NCI-H1930 (cell line): ENCODE measurements around the gene EFL1.
"Not testable (repeated sequence)": the region's sequence is repeated elsewhere in the genome, so short reads cannot be mapped to it uniquely, and the experiment has no call there.

Experiments used
- DNase-seq, 2 experiments: peaks; one replicate each; lab custom pipeline; 2025; lab: John Stamatoyannopoulos, UW

The EFL1 gene

DNA sequence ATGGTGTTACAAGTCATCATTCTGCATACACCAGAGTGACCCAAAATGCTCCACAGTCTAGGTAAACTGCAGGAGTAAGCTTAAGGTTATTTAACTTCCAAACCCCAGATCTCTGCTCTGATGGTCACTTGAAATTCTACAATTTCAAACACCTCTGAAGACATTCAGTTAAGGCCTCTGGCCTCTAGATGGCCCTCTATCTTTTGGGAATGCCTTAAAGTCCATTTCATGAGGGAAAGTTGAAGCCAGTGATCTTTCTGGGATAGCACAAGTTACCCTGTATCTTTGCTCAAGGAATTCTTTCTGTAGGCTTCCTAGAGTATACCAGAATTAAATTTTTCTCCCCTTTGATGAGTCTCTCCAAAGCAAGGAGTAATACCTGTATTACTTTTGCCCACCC lies 18.7 kb upstream of the EFL1 start:
- DNase-seq: not testable (repeated sequence)

DNA sequence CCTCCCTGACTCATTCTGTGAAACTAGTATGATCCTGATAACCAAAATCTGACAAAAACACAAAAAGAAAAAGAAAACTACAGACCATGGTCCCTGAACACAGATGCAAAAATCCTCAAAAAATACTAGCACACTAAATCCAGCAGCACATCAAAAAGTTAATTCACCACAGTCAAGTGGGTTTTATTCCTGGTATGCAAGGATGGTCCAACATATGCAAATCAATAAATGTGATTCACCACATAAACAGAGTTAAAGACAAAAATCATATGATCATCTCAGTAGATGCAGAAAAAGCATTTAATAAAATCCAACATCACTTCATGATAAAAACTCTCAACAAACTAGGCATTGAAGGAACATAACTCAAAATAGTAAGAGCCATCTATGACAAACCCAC lies 12.9 kb upstream of the EFL1 start:
- DNase-seq: no peak

DNA sequence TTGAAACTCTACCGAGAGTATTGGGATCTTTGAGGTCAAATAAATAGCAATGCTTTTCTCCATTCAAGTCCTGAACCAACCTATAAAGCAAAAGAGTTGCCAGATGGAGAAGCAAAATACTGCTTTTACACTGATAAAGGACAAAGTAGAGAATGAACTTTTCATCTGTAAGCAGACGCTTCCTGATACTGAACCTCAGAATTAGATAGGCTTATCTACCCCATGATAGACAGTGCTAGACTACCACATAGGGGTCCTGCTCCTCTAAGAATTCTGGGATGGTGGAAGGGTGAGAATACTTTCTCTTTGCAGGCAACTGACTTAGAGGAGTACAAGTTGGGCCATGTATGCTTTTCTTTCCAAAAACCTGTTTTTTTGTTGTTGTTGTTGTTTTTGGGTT lies 9.6 kb upstream of the EFL1 start:
- DNase-seq: no peak

DNA sequence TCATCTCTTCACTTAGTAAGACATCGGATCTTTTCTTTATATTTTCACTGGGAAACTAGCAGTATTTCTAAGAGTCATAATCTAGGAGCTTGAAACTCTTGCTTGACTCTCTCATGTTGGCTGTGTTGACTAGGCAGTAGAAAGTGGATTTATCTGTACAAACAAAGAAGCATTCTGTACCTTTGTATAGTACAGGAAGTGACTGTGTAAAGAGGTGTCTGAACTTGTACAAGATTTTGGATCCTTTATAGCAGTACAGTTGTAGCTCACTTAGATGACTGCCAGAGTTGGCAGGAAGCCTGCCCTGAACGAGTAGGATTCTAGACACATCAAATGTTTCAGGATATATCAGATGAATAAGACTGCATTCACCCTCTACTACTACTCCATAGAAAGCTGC lies 5.9 kb upstream of the EFL1 start:
- DNase-seq: not testable (repeated sequence)

DNA sequence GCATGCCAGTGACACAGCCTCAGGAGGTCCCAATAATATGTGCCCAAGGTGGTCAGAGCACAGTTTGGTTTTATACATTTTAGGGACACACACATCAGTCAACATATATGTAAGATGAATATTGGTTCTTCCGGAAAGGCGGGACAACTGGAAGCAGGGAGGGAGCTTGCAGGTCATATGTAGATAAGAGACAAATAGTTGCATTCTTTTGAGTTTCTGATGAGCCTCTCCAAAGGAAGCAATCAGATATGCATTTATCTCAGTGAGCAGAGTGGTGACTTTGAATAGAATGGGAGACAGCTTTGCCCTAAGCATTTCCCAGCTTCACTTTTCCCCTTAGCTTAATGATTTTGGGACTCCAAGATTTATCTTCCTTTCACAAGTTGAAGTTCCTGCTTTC lies 4.6 kb upstream of the EFL1 start:
- DNase-seq: not testable (repeated sequence)

DNA sequence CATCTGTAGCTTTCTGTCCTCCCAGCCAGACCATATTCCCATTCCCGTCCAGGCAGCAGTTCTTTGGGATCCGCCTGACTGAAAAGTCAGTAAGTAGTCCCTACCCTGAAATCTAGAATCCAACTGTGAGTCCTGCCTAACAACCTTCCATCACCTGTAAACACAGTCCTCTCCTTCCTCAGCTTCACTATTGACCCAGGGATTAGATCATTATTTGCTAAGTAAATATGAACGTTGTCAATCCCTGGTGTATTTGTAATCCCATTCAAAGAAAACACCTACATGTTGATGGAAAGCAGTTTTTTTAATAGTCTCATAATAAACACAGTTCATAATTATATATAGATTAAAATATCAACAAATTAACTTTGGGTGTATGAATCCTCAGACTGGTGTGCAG lies 816 bp upstream of the EFL1 start:
- peak; percentile 20 to 34 for DNase-seq

DNA sequence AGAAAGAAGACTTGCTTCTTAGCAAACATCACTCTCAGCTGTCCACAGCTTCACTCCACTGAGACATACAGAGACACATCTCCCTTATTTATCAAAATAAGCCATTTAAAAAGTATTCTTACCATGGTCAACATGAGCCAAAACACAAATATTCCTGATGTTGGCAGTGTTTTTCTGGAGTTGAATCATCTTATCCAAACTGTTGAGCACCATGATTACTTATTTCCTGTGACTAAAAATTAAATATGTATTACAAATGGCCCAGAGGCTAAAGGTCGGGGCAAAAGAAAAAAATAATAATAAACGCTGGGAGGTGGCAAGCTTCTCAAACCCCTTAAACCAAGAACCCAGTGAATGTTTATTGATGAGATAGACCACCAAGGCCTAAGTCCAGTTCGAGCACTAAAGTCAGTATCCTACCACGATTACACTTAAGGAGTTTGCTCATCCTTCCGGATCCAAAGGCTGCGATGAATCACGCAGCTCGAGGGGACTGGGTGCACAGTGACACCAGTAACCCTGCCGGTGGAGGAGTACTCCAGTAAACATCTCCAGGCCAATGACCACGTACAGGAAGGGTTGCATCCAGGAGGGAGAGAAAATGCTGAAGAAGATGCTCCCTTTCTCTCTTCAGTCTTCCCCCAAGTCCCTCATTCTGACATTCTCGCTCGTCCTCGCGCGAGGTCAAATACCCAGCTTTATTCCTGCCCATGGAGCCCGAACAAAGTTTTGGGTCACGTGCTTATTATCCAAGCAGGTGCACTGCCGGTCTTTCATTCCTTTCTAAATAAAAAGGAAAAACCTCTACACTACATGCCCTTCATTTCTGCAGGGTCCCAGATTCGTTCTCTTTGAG lies 740 bp downstream of the EFL1 start:
- not testable (repeated sequence) for DNase-seq

DNA sequence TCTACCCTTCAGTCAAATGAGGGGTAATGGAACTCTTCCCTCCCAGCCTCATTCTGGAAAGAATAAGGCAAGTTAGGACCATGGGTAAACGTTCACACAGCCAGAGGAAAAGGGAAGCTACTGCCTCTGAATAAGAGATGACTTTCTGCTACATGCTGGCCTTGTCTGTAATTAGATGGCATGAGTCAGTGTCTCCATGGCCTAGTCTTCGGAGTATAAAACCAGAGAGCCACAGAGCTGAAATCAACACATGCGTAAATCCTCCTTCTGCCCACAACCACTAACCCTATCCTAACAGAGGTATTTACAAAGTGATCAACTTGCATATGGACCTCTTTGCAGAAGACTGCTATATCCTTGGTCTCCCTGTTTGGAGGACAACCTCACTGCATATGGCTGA lies 14.3 kb downstream of the EFL1 start:
- DNase-seq: not testable (repeated sequence)

DNA sequence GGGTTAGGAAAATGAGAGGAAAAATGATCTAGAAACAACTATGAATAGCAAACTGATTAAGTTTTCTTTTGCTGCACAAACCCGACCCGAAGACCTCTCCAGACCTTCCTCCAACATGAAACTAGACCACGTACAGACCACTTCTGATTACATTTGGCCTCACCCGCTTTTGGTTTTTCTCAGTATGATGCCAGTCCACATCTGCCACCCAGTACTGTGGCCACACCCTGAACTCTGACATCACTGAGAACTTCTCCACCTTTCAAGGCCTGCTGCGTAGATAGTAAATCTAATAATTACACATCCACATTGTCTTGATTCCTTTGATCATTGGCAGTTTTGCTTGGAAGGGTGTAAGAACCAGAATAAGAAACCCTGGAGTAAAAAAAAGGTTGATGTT lies 16.6 kb downstream of the EFL1 start:
- DNase-seq: not testable (repeated sequence)

DNA sequence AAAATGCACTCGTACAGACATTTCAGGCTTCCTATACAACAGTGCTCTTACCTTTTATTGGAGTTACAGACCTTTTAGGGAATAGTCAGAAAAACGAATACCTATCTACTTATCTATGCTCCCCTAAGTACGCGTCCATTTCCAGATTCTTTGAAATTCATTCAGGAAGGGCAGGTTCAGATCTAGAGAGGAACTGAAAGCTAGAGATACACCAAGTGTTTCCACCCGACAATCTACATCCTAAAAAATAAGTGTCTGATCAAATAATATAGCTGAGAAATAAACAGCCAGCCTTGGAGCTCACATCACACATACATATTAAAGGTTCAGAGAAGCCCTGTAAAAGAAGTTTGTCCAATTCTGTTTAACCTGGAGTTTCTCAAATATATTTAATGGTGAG lies 18.9 kb downstream of the EFL1 start:
- DNase-seq: not testable (repeated sequence)

DNA sequence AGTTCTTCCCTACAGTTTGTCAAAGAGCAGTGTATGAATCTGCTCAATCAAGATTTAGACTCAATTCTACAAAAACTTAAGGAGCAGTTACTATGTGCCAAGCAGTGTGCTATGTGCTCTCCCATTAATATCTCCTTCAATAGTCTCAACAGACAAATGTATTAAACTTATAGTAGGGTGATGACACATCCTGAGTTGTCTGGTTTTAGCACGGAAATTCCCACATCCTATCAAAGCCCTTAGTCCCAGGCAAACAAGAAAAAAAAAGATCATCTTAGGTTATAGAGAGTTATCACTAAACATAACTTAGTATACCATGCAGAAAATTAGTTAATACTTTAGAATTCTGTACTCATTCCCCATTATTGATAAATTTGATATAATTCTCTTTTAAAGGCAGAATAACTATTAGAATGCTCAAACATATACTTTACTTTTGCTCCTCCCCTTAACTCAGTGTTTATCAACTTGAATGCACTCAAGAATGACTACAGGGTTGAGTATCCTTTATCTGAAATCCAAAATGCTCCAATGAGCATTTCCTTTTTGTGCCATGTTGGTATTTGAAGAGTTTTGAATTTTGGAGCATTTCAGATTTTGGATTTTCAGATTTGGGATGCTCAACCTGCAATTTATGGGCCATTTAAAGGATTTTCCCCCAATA lies 20.6 kb downstream of the EFL1 start:
- not testable (repeated sequence) for DNase-seq

DNA sequence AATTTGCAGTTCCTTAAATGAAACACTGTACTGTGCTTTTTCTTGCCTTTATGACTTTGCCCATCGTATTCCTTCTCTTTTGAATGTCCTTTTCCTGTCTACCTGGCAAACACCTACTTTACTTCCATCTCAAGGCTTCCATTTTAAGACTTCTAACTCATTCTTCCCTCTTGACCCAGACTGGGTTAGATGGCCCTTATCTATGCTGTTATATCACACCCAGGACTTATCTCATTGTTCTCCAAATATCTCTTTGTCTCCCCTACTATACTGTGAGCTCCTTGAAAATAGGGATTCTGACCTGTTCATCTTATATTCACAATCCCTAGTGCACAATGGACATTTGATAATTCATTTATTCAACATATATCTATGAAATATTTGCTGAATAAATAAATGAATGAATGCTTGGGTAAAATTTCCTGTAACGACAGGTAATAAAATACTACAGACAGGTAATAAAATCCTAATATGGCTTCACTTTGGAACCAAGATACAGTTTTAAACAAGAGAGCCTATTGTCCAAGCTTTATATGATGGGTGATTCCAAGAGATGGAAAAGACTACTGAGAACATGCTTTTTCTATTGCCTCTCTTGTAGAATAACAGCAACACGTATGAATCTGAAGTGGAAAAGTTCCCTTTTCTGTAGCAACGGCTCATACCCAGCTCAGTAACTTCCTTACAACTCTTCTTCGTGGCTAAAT lies 22.7 kb downstream of the EFL1 start:
- no peak for DNase-seq

DNA sequence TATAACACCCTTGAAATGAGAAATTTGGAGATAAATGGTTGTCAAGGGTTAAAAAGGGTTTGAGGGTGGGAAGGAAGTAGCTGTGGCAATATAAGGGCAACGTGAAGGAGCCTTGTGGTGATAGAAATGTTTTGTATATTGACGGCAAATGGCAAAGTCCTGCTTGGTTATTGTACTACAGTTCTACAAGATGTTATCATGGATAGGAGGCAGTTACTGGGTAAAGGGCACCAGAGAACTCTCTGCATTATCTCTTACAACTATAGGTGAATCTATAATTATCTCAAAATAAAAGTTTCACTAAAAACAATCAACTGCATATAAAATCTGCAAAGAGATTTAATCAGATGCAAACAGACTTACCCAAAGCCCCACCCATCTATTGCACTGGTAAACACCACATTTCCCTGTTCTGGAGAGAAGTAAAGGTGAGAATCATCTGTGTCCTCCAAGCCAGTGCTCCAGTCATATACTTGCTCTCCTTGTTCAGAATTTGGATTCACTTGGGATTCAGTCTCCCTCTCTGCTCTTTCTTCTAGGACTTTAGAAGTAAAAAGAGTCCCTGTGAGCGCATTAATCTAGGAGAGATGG lies 24.5 kb downstream of the EFL1 start:
- DNase-seq: not testable (repeated sequence)

DNA sequence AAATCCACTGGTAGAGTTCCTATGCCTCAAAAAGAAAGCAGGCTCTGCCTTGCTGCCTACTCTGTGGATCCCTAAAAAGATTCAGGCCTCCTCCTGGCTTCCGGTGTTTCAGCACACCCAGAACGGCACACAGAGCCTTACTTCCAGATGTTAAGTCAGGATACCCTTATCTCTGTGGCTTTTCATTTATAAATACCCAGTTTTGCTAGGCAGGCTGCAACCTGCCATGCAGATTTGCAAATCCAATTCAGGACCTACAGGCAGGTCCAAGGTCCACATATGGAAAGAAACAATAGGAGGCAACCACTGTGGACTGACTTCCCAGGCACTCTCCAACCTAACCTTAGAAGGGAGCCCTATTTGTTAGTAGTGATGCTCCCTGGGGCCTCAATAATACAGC lies 30.7 kb downstream of the EFL1 start:
- no peak for DNase-seq

DNA sequence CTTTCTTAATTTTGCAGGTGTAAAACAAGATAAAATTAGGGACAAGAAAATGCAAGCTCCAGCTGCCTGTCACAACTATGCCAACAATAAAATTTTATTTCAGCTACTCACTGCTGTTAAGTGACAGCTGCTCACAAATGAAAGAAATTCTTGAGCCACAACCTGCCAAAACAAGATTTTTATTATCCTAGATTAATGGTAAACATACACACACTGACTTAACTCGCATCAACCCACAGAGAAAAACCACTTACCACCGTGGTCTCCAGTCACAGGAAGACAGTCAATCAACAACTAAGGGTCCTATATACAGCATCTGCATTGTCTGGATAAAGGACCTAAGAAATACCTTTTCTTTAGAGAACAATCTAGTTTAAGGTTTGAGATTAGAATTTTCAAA lies 31.3 kb downstream of the EFL1 start:
- no peak for DNase-seq

DNA sequence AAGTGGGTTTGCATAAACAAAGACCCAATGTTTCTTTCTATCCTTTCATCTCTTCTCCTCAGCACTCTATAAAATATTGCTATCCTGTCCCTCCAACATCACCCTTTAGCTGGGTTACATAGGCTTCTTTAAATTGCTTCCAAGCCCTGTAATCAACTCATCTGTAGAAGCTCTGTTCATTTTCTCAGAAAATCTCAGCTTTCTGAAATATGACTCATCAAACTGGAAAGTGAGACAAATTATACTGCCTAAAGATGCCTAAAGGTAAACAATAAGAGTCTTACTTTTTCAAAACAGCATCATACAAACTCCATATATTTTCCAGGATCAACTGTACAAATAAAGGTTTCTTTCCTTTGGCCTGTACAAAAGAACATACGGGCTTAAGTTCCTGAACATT lies 33.8 kb downstream of the EFL1 start:
- DNase-seq: no peak

DNA sequence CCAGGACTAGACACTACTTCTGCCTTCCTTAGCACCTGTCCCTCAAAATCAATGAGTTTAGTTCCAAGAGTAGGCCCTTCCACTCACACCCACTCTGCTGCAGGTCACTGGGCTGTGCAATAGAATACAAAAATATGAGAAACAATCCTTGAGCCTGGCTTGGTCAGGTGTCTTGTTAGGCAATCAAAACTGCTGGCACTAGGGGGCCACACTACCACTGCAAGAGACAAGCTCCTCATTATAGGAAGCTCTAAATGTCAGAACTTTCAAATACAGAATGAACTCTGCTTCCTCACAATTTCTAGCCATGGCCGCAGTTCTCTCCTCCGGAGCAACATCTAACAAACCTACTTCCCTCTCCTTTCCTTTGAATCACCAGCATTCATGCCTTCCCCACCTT lies 41.0 kb downstream of the EFL1 start:
- DNase-seq: not testable (repeated sequence)

DNA sequence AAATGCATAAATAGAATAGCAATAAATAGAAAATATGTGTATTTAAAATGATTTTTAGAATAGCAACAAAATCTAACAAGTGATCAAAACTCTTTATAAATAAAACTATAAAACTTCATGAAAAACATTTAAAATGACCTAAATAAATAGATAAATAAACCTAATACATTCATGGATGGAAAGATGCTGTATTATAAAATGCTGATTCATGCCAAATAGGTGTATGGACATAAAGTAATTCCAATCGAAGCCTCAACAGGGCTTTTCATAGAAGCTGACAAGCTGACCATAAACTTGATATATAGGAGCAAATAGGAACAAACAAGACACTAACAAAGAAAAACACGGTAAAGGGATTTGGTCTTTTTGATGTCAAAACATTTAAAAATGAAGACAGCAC lies 46.4 kb downstream of the EFL1 start:
- DNase-seq: peak in 1 of 2 experiments; percentile 26

DNA sequence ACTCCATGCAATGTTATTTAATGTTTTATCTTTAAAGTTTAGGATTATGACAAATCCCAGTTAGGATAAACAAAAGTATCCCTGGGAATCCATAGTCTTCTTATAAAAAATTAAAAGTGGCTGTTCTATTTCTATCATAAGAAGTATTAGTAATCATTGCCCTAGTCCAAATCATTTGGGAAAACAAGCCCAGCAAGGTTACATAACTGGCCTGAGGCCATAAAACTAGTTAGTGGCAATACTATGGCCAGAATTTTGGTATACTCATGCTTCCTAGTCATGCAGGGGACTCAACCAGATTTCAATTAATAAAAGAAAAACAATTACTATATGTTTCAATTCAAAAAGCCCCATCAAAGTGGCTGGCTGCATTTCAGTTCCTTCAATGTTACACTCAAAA lies 50.3 kb downstream of the EFL1 start:
- DNase-seq: not testable (repeated sequence)

DNA sequence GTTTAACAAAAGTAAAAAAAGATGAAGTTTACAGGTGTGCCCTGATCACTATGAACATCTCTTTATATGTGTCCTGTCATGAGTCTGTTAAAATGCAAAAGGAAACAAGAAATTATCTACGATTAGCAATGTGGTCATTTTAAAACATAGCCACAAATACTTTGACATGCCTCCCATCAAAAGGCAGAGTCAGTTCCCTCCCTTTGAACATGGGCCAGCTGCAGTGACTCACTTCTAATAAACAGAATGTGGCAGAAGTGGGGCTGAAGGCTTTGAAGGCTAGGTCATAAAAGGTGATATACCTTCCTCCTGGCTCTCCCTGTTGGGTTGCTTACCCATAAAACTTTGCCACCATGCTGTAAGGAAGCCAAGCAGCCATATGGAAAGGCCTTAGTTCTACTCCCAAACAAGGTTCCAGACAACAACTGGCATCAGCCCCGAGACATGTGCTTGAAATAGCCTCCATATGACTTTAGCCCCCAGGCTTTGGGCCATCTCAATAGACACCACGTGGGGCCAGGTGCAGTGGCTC lies 52.4 kb downstream of the EFL1 start:
- DNase-seq: not testable (repeated sequence)

DNA sequence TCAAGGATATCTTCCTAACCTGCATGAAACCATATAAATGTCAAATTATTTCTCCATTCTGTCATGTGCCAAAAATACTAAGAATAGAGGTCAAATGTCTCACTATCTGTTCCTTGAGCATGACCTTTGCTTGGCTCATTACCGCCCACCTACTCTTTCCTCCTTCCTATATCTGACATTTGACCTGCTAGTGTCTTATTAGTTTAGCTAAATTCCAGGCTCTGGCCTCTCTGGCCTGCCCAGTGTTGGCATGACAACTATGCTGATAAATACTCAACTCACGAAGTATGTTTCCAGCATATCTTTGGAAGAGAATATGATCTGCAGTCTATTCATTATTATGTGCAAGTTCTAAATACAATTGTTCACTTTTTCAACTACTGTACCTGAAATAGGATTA lies 58.0 kb downstream of the EFL1 start:
- DNase-seq: not testable (repeated sequence)
